Nephron progenitor cell (in vitro differentiated cells): ENCODE data around the gene NUDT1.
A peak's percentile ranks its signal among the peaks of the same experiment; 100 is the strongest.

ENCODE experiments used
- DNase-seq: peaks from one replicate; pipeline ENCODE4 v3.0.0; 2021
- H3K27ac Mint-ChIP-seq: 2 replicates; pipeline ENCODE4 v1.8.0; 2021; ENCODE audit warnings: mild to moderate bottlenecking, moderate library complexity, mixed read lengths
- H3K27me3 Mint-ChIP-seq: 2 replicates; pipeline ENCODE4 v1.8.0; 2021; ENCODE audit warnings: mild to moderate bottlenecking, low read depth, mixed read lengths; ENCODE audit not compliant: poor library complexity
- H3K36me3 Mint-ChIP-seq: 2 replicates; pipeline ENCODE4 v1.8.0; 2021; ENCODE audit warnings: low read depth, mixed read lengths
- H3K4me1 Mint-ChIP-seq: 2 replicates; pipeline ENCODE4 v1.8.0; 2021; ENCODE audit warnings: mixed read lengths
- H3K4me3 Mint-ChIP-seq: 2 replicates; pipeline ENCODE4 v1.8.0; 2021; ENCODE audit warnings: mild to moderate bottlenecking, moderate library complexity, mixed read lengths
- H3K9me3 Mint-ChIP-seq: 2 replicates; pipeline ENCODE4 v1.8.0; 2021; ENCODE audit warnings: mild to moderate bottlenecking, moderate library complexity, mixed read lengths
- TF ChIP-seq, protein P1 (sequence below): fragments of 200-600 bp; sonication (generic); IDR thresholded peaks from 2 replicates; pipeline ENCODE4 v1.5.0; 2021; ENCODE audit warnings: antibody characterized with exemption

Gene NUDT1

GRCh38 chr7:2272031-2272430 lies 30.0 kb downstream of the NUDT1 start:
- TF ChIP-seq, protein P1, sequence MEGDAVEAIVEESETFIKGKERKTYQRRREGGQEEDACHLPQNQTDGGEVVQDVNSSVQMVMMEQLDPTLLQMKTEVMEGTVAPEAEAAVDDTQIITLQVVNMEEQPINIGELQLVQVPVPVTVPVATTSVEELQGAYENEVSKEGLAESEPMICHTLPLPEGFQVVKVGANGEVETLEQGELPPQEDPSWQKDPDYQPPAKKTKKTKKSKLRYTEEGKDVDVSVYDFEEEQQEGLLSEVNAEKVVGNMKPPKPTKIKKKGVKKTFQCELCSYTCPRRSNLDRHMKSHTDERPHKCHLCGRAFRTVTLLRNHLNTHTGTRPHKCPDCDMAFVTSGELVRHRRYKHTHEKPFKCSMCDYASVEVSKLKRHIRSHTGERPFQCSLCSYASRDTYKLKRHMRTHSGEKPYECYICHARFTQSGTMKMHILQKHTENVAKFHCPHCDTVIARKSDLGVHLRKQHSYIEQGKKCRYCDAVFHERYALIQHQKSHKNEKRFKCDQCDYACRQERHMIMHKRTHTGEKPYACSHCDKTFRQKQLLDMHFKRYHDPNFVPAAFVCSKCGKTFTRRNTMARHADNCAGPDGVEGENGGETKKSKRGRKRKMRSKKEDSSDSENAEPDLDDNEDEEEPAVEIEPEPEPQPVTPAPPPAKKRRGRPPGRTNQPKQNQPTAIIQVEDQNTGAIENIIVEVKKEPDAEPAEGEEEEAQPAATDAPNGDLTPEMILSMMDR = no peak
- no peak for DNase-seq
- peak overlapping the region; percentile 50 for H3K27ac Mint-ChIP-seq
- no peak overlapping the region for H3K4me3 Mint-ChIP-seq
- peaks cover 8% of the 10 kb centered on the region for H3K9me3 Mint-ChIP-seq
- H3K4me1 Mint-ChIP-seq = peaks cover 29% of the 10 kb centered on the region
- peaks cover 3% of the 10 kb centered on the region for H3K27me3 Mint-ChIP-seq
- H3K36me3 Mint-ChIP-seq = peaks cover 38% of the 10 kb centered on the region

GRCh38 chr7:2273866-2274265 lies 31.8 kb downstream of the NUDT1 start:
- no peak overlapping the region for H3K4me3 Mint-ChIP-seq
- TF ChIP-seq, protein P1 = no peak
- H3K27ac Mint-ChIP-seq = no peak overlapping the region
- H3K9me3 Mint-ChIP-seq = peaks cover 8% of the 10 kb centered on the region
- H3K4me1 Mint-ChIP-seq = peaks cover 32% of the 10 kb centered on the region
- H3K27me3 Mint-ChIP-seq = peaks cover 3% of the 10 kb centered on the region
- no peak for DNase-seq
- H3K36me3 Mint-ChIP-seq = peaks cover 45% of the 10 kb centered on the region

- Mint-ChIP-seq H3K4me1 (peaks cover 31% of the 10 kb centered on the region), H3K4me3 (no peak overlapping the region), H3K36me3 (peaks cover 37% of the 10 kb centered on the region), H3K27ac (no peak overlapping the region), H3K27me3 (peaks cover 3% of the 10 kb centered on the region), H3K9me3 (peaks cover under 1% of the 10 kb centered on the region)
- TF ChIP-seq, protein P1 = no peak
- no peak for DNase-seq
Measured at GRCh38 chr7:2274666-2275065, 32.6 kb downstream of the NUDT1 start.

- H3K9me3 Mint-ChIP-seq = no peaks in the 10 kb centered on the region
- DNase-seq = no peak
- peaks cover 3% of the 10 kb centered on the region for H3K27me3 Mint-ChIP-seq
- no peak overlapping the region for H3K4me3 Mint-ChIP-seq
- H3K36me3 Mint-ChIP-seq = peaks cover 35% of the 10 kb centered on the region
- H3K4me1 Mint-ChIP-seq = peaks cover 31% of the 10 kb centered on the region
- TF ChIP-seq, protein P1 = no peak
- no peak overlapping the region for H3K27ac Mint-ChIP-seq
Measured at GRCh38 chr7:2275101-2275500, 33.1 kb downstream of the NUDT1 start.

- H3K4me3 Mint-ChIP-seq = no peak overlapping the region
- H3K9me3 Mint-ChIP-seq = no peaks in the 10 kb centered on the region
- H3K4me1 Mint-ChIP-seq = peaks cover 38% of the 10 kb centered on the region
- H3K27ac Mint-ChIP-seq = no peak overlapping the region
- DNase-seq = no peak
- H3K36me3 Mint-ChIP-seq = peaks cover 35% of the 10 kb centered on the region
- peaks cover 3% of the 10 kb centered on the region for H3K27me3 Mint-ChIP-seq
- TF ChIP-seq, protein P1 = no peak
Measured at GRCh38 chr7:2276107-2276506, 34.1 kb downstream of the NUDT1 start.

- no peaks in the 10 kb centered on the region for H3K9me3 Mint-ChIP-seq
- no peak overlapping the region for H3K27ac Mint-ChIP-seq
- no peak overlapping the region for H3K4me3 Mint-ChIP-seq
- peaks cover 3% of the 10 kb centered on the region for H3K27me3 Mint-ChIP-seq
- TF ChIP-seq, protein P1 = no peak
- H3K36me3 Mint-ChIP-seq = peaks cover 23% of the 10 kb centered on the region
- H3K4me1 Mint-ChIP-seq = peaks cover 46% of the 10 kb centered on the region
- no peak for DNase-seq
Measured at GRCh38 chr7:2278026-2278425, 36.0 kb downstream of the NUDT1 start.
